Uterus (tissue), 2 donors: ENCODE results near the gene THBS3.

Experiments used
- CTCF ChIP-seq, 4 experiments: fragments of 200-600 bp in 2 of 4; fragments of 450-650 bp in 2 of 4; sonication (generic) in 2 of 4; IDR thresholded peaks; one replicate each; pipeline ENCODE4 v1.5.1; 2016 to 2019; ENCODE audit warnings: antibody characterized with exemption in 4 of 4, mild to moderate bottlenecking in 2 of 4, moderate library complexity in 1 of 4
- POLR2A ChIP-seq, 2 donors: fragments of 450-650 bp; IDR thresholded peaks; one replicate each; pipeline ENCODE4 v1.6.1; 2016; ENCODE audit warnings: antibody characterized with exemption in 2 of 2, mild to moderate bottlenecking in 1 of 2, moderate library complexity in 1 of 2

DNA sequence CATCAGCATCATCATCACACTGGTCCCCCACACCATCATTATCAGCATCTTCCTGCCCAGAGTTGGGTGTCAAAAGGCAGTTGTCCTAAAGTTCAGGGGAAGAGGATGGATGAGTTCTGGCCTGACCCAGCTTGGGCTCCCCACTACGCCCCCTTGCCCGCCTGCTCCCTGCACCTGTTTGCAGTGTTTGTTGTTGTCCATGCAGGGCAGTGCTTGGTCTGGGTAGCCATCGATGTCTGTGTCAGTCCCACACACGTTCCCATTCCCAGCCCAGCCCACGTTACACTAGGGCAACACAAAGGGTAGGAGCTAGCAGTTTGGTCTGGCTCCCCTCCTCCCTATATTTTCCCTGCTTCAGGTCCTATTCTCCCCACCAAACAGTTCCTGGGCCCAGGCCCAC, 6.8 kb downstream of the THBS3 start:
- TF ChIP-seq CTCF (IDR thresholded peaks at IDR 0.05) (no peak), POLR2A (IDR thresholded peaks at IDR 0.05) (no peak)
